ENCODE measurements around the gene HLA-DPA1.
A peak's percentile ranks its signal among the peaks of the same experiment; 100 is the strongest.

HLA-DPA1 gene

GRCh38 chr6:33061987-33062386 is 11.5 kb downstream of the HLA-DPA1 start:
- DNase-seq, result no peak

GRCh38 chr6:33057222-33058150 is 16.0 kb downstream of the HLA-DPA1 start:
- no peak for DNase-seq

- no peak for DNase-seq
Observed at GRCh38 chr6:33053230-33053629, 20.2 kb downstream of the HLA-DPA1 start.

- no peak for DNase-seq
Observed at GRCh38 chr6:33052627-33053026, 20.8 kb downstream of the HLA-DPA1 start.

GRCh38 chr6:33050014-33050810 is 23.2 kb downstream of the HLA-DPA1 start:
- DNase-seq, result no peak

- no peak for DNase-seq
Observed at GRCh38 chr6:33049323-33050013, 24.0 kb downstream of the HLA-DPA1 start.

- DNase-seq, result no peak
Observed at GRCh38 chr6:33040157-33040556, 33.3 kb downstream of the HLA-DPA1 start.

GRCh38 chr6:33036535-33036934 is 36.9 kb downstream of the HLA-DPA1 start:
- DNase-seq, result no peak

- no peak for DNase-seq
Observed at GRCh38 chr6:33034554-33034953, 38.9 kb downstream of the HLA-DPA1 start.

- no peak for DNase-seq
Observed at GRCh38 chr6:33030245-33030644, 43.2 kb downstream of the HLA-DPA1 start.

GRCh38 chr6:33029328-33030184 is 43.9 kb downstream of the HLA-DPA1 start:
- DNase-seq, result peak; percentile 20

- no peak for DNase-seq
Observed at GRCh38 chr6:33028220-33028849, 45.1 kb downstream of the HLA-DPA1 start.

GRCh38 chr6:33024521-33024920 is 48.9 kb downstream of the HLA-DPA1 start:
- no peak for DNase-seq

- DNase-seq, result no peak
Observed at GRCh38 chr6:33023536-33023935, 49.9 kb downstream of the HLA-DPA1 start.

GRCh38 chr6:33021917-33022316 is 51.5 kb downstream of the HLA-DPA1 start:
- DNase-seq, result no peak

- DNase-seq, result no peak
Observed at GRCh38 chr6:33019372-33019771, 54.1 kb downstream of the HLA-DPA1 start.

- DNase-seq, result peak; percentile 41
Observed at GRCh38 chr6:33018904-33019303, 54.5 kb downstream of the HLA-DPA1 start.

GRCh38 chr6:33018418-33018817 is 55.0 kb downstream of the HLA-DPA1 start:
- no peak for DNase-seq

- no peak for DNase-seq
Observed at GRCh38 chr6:33017694-33018353, 55.6 kb downstream of the HLA-DPA1 start.

- no peak for DNase-seq
Observed at GRCh38 chr6:33017018-33017417, 56.4 kb downstream of the HLA-DPA1 start.

- DNase-seq, result no peak
Observed at GRCh38 chr6:33015798-33016197, 57.7 kb downstream of the HLA-DPA1 start.
